Measurements from ENCODE around the gene TDRD3. TPM values are rescaled to one million over a fixed set of nuclear protein-coding genes. Genes with fewer than 3 reads are reported as not detected.

TDRD3 gene
- 49.9 TPM for total RNA-seq

DNA sequence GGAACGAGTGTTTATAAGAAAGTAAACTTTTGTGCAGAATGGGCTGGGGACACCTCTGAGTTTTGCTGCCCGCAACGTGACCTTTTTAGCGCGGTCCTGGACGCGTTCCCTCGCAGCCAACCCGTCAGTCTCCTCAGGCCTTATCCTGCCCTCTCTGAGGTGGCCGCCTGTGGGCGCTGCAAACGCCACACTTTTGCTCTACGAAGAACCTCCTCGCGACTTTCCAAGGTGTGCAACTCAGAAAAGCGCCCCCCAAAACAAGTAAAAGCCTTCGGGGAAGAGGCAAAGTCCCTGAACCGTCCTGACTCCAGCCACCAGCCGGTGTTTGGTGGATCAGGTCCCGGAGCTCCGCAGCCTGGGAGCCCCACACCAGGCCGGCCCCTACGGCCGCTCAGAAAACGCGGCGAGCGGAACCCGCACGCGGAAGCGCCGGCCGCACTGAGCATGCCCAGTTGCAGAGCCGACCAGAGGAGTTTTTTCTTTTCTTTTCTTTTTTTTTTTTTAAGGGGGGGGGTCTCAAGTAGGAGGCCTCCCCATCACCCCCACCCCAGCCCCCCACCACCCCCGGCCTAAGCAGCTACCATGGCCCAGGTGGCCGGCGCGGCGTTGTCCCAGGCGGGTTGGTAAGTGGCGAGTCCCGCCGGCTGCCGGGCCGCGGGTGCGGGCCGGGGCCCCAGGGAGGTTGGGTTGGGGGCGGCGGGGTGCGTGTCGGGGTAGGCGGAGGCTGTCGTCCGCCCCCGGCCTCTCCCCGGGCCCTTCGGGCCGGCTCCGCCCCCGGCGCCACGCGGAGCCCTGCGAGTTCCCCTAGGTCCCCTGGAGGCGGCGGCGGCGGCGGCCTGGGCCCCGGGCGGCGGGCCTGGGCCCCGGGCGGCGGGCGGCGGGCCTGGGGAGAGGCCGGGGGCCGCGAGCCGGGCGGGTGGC, at the start of gene TDRD3:
Gene TDRD3 (plus strand): TSS at position 438 of the 921 bp plus-strand sequence. CDS start 145 bp downstream, at position 583.

Small RNA genes lying within 50 kb of the gene (small RNA-seq; reads per million reads assigned to genes)
- gene RNA5SP31 (ENCODE audit: low replicate concordance) = not detected

Other genes with a start within 250 kb of the TDRD3 start
- 7.1 TPM for gene DIAPH3, start 233.3 kb upstream of the TDRD3 start, total RNA-seq